C4-2B (cell line): ENCODE measurements around the gene NMS.
"Not testable (repeated sequence)": the region's sequence is repeated elsewhere in the genome, so short reads cannot be mapped to it uniquely, and the experiment has no call there.

Experiments used
- H3K27ac ChIP-seq: fragments of 450-650 bp; 2 replicates; pipeline ENCODE4 v1.5.1; 2017
- CTCF ChIP-seq: fragments of 450-650 bp; conservative IDR thresholded peaks from 2 replicates; pipeline ENCODE4 v1.5.1; 2017; ENCODE audit warnings: mild to moderate bottlenecking
- ZFX ChIP-seq: fragments of 450-650 bp; IDR thresholded peaks from 2 replicates; pipeline ENCODE4 v1.6.1; 2017

Gene NMS

GRCh38 chr2:100453853-100454252, 16.4 kb upstream of the NMS start:
- H3K27ac ChIP-seq, result no peak overlapping the region
- TF ChIP-seq ZFX, result no peak
- no peak for TF ChIP-seq CTCF

- not testable (repeated sequence) for H3K27ac ChIP-seq
Observed at GRCh38 chr2:100456357-100456756, 13.9 kb upstream of the NMS start.

- TF ChIP-seq ZFX (no peak), CTCF (no peak)
- no peak overlapping the region for H3K27ac ChIP-seq
Observed at GRCh38 chr2:100460904-100461530, 9.3 kb upstream of the NMS start.

- no peak overlapping the region for H3K27ac ChIP-seq
- TF ChIP-seq ZFX (no peak), CTCF (no peak)
Observed at GRCh38 chr2:100470898-100471514, 724 bp downstream of the NMS start.

GRCh38 chr2:100476606-100477005, 6.3 kb downstream of the NMS start:
- no peak for TF ChIP-seq ZFX
- TF ChIP-seq CTCF, result no peak

GRCh38 chr2:100482741-100483140, 12.5 kb downstream of the NMS start:
- TF ChIP-seq ZFX (no peak), CTCF (peak; percentile 36)
- H3K27ac ChIP-seq, result no peak overlapping the region

More at GRCh38 chr2:100476606-100477005, 6.3 kb downstream of the NMS start:
- H3K27ac ChIP-seq, result no peak overlapping the region

- H3K27ac ChIP-seq, result no peak overlapping the region
- TF ChIP-seq ZFX (no peak), CTCF (no peak)
Observed at GRCh38 chr2:100483895-100484294, 13.6 kb downstream of the NMS start.

- TF ChIP-seq CTCF, result no peak
- TF ChIP-seq ZFX, result no peak
- no peak overlapping the region for H3K27ac ChIP-seq
Observed at GRCh38 chr2:100484390-100484789, 14.1 kb downstream of the NMS start.
